Ishikawa (cell line): ENCODE data around the gene AGAP3.

Experiments used
- CEBPB ChIP-seq: IDR thresholded peaks from 2 replicates; pipeline ENCODE4 v1.6.1; 2012
- EGR1 ChIP-seq: IDR thresholded peaks from 2 replicates; pipeline ENCODE4 v1.6.1; 2012
- EP300 ChIP-seq: IDR thresholded peaks from 2 replicates; pipeline ENCODE4 v1.6.1; 2012; ENCODE audit warnings: borderline replicate concordance
- MAX ChIP-seq: IDR thresholded peaks from 2 replicates; pipeline ENCODE4 v1.6.1; 2012
- RAD21 ChIP-seq: IDR thresholded peaks from 2 replicates; pipeline ENCODE4 v1.6.1; 2012; ENCODE audit warnings: low read depth
- REST ChIP-seq: IDR thresholded peaks from 2 replicates; pipeline ENCODE4 v1.6.1; 2012; ENCODE audit warnings: low read depth, mild to moderate bottlenecking
- TAF1 ChIP-seq: IDR thresholded peaks from 2 replicates; pipeline ENCODE4 v1.6.1; 2012; ENCODE audit warnings: low read depth, mild to moderate bottlenecking
- TCF12 ChIP-seq: IDR thresholded peaks from 2 replicates; pipeline ENCODE4 v1.6.1; 2012; ENCODE audit warnings: low read depth
- TEAD4 ChIP-seq: IDR thresholded peaks from 2 replicates; pipeline ENCODE4 v1.6.1; 2012
- YY1 ChIP-seq: IDR thresholded peaks from 2 replicates; pipeline ENCODE4 v1.6.1; 2012; ENCODE audit warnings: low read depth
- ZBTB7A ChIP-seq: IDR thresholded peaks from 2 replicates; pipeline ENCODE4 v1.6.1; 2012; ENCODE audit warnings: low read depth

- no peak for TF ChIP-seq TEAD4
- TF ChIP-seq TCF12 = no peak
- TF ChIP-seq ZBTB7A = no peak
- no peak for TF ChIP-seq MAX
- no peak for TF ChIP-seq RAD21
- TF ChIP-seq CEBPB = no peak
- TF ChIP-seq EGR1 = no peak
- no peak for TF ChIP-seq YY1
- TF ChIP-seq EP300 = no peak
- TF ChIP-seq TAF1 = no peak
- no peak for TF ChIP-seq REST
These were observed 16.7 kb downstream of the AGAP3 start for GRCh38 chr7:151102991-151103390.
